ENCODE measurements around the gene TMEM94. TPM values are rescaled to one million over a fixed set of nuclear protein-coding genes. Genes with fewer than 3 reads are reported as not detected.

Gene TMEM94
- total and polyA plus RNA-seq, 2 of the 13 experiments (the other 11 are each of a cell fraction or from before 2014, with no cell fraction given) = 32.6 to 134 TPM

DNA sequence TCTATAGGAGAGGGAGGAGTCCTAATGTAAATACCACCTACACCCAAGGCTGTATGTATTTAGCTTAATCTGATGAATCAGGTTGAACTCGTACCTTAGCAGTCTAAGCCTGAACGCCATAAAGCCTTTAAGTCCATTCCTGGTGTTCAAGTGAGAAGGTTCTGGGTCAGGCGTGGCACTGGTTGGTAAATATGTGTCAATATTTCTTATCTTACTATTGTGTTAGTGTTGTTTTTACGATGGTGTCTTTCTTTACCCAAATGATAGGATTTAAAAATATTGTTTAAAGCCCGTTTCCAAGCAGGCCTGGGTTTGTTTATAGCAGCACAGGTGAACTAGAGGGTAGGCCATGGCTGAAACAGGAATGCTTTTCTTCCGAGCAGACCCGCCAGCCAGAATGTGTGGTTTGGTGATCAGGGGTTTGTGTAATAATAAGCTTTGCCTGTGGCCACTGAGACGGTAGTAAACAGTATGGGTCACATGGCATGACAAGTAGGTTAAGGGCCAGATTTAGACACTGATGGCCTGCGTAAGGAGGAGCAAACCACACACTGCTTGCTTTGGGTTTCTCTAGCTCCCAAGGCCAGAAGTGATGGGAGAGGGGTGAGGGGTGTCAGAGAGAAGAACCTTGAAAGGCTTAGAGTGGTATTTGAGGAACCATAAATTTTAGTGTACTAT is 3.3 kb downstream of the TMEM94 start (continued):
- TF ChIP-seq, protein P1, sequence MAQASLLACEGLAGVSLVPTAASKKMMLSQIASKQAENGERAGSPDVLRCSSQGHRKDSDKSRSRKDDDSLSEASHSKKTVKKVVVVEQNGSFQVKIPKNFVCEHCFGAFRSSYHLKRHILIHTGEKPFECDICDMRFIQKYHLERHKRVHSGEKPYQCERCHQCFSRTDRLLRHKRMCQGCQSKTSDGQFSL (CRISPR knock-in tag; IDR thresholded peaks at IDR 0.05) = no peak
- TF ChIP-seq ZNF724P (CRISPR knock-in tag; IDR thresholded peaks at IDR 0.05; ENCODE audit: borderline replicate concordance) = 0 out of 2 replicates have a peak, but pooled peaks have one; percentile 37
- TF ChIP-seq TEAD2 (CRISPR knock-in tag; IDR thresholded peaks at IDR 0.05) = no peak
- TF ChIP-seq, protein P2, sequence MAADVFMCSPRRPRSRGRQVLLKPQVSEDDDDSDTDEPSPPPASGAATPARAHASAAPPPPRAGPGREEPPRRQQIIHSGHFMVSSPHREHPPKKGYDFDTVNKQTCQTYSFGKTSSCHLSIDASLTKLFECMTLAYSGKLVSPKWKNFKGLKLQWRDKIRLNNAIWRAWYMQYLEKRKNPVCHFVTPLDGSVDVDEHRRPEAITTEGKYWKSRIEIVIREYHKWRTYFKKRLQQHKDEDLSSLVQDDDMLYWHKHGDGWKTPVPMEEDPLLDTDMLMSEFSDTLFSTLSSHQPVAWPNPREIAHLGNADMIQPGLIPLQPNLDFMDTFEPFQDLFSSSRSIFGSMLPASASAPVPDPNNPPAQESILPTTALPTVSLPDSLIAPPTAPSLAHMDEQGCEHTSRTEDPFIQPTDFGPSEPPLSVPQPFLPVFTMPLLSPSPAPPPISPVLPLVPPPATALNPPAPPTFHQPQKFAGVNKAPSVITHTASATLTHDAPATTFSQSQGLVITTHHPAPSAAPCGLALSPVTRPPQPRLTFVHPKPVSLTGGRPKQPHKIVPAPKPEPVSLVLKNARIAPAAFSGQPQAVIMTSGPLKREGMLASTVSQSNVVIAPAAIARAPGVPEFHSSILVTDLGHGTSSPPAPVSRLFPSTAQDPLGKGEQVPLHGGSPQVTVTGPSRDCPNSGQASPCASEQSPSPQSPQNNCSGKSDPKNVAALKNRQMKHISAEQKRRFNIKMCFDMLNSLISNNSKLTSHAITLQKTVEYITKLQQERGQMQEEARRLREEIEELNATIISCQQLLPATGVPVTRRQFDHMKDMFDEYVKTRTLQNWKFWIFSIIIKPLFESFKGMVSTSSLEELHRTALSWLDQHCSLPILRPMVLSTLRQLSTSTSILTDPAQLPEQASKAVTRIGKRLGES (CRISPR knock-in tag; IDR thresholded peaks at IDR 0.05; ENCODE audit: borderline replicate concordance) = no peak
- TF ChIP-seq, protein P3, sequence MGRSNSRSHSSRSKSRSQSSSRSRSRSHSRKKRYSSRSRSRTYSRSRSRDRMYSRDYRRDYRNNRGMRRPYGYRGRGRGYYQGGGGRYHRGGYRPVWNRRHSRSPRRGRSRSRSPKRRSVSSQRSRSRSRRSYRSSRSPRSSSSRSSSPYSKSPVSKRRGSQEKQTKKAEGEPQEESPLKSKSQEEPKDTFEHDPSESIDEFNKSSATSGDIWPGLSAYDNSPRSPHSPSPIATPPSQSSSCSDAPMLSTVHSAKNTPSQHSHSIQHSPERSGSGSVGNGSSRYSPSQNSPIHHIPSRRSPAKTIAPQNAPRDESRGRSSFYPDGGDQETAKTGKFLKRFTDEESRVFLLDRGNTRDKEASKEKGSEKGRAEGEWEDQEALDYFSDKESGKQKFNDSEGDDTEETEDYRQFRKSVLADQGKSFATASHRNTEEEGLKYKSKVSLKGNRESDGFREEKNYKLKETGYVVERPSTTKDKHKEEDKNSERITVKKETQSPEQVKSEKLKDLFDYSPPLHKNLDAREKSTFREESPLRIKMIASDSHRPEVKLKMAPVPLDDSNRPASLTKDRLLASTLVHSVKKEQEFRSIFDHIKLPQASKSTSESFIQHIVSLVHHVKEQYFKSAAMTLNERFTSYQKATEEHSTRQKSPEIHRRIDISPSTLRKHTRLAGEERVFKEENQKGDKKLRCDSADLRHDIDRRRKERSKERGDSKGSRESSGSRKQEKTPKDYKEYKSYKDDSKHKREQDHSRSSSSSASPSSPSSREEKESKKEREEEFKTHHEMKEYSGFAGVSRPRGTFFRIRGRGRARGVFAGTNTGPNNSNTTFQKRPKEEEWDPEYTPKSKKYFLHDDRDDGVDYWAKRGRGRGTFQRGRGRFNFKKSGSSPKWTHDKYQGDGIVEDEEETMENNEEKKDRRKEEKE (IDR thresholded peaks at IDR 0.05) = no peak
- TF ChIP-seq, protein P4, sequence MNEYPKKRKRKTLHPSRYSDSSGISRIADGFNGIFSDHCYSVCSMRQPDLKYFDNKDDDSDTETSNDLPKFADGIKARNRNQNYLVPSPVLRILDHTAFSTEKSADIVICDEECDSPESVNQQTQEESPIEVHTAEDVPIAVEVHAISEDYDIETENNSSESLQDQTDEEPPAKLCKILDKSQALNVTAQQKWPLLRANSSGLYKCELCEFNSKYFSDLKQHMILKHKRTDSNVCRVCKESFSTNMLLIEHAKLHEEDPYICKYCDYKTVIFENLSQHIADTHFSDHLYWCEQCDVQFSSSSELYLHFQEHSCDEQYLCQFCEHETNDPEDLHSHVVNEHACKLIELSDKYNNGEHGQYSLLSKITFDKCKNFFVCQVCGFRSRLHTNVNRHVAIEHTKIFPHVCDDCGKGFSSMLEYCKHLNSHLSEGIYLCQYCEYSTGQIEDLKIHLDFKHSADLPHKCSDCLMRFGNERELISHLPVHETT (CRISPR knock-in tag; conservative IDR thresholded peaks at IDR 0.05) = no peak
- TF ChIP-seq ZNF567 (CRISPR knock-in tag; IDR thresholded peaks at IDR 0.05; ENCODE audit: borderline replicate concordance) = peak; percentile 87
- TF ChIP-seq, protein P5, sequence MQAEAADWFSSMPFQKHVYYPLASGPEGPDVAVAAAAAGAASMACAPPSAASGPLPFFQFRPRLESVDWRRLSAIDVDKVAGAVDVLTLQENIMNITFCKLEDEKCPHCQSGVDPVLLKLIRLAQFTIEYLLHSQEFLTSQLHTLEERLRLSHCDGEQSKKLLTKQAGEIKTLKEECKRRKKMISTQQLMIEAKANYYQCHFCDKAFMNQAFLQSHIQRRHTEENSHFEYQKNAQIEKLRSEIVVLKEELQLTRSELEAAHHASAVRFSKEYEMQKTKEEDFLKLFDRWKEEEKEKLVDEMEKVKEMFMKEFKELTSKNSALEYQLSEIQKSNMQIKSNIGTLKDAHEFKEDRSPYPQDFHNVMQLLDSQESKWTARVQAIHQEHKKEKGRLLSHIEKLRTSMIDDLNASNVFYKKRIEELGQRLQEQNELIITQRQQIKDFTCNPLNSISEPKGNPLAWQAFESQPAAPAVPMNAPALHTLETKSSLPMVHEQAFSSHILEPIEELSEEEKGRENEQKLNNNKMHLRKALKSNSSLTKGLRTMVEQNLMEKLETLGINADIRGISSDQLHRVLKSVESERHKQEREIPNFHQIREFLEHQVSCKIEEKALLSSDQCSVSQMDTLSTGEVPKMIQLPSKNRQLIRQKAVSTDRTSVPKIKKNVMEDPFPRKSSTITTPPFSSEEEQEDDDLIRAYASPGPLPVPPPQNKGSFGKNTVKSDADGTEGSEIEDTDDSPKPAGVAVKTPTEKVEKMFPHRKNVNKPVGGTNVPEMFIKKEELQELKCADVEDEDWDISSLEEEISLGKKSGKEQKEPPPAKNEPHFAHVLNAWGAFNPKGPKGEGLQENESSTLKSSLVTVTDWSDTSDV (CRISPR knock-in tag; IDR thresholded peaks at IDR 0.05) = no peak
- TF ChIP-seq ZNF350 (CRISPR knock-in tag; IDR thresholded peaks at IDR 0.05; ENCODE audit: borderline replicate concordance, low read depth) = 0 out of 2 replicates have a peak, but pooled peaks have one; percentile 30
- TF ChIP-seq GATAD2A (CRISPR knock-in tag; IDR thresholded peaks at IDR 0.05) = peak; percentile 89
- no peak; the same call in 1 of the 2 replicates for TF ChIP-seq ZFP90 (CRISPR knock-in tag; IDR thresholded peaks at IDR 0.05; ENCODE audit: borderline replicate concordance)
- TF ChIP-seq PHF20 (CRISPR knock-in tag; IDR thresholded peaks at IDR 0.05) = no peak
- TF ChIP-seq CAMTA2 (CRISPR knock-in tag; IDR thresholded peaks at IDR 0.05; ENCODE audit: borderline replicate concordance) = no peak
- TF ChIP-seq, protein P6, sequence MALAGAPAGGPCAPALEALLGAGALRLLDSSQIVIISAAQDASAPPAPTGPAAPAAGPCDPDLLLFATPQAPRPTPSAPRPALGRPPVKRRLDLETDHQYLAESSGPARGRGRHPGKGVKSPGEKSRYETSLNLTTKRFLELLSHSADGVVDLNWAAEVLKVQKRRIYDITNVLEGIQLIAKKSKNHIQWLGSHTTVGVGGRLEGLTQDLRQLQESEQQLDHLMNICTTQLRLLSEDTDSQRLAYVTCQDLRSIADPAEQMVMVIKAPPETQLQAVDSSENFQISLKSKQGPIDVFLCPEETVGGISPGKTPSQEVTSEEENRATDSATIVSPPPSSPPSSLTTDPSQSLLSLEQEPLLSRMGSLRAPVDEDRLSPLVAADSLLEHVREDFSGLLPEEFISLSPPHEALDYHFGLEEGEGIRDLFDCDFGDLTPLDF (CRISPR knock-in tag; IDR thresholded peaks at IDR 0.05) = no peak

All from HepG2 (cell line).